ENCODE results near the gene LYRM4. TPM values are rescaled to one million over a fixed set of nuclear protein-coding genes. Genes with fewer than 3 reads are reported as not detected.

LYRM4 gene
- polyA plus RNA-seq, 1 donor from 2014 or later = 29.3 TPM

DNA sequence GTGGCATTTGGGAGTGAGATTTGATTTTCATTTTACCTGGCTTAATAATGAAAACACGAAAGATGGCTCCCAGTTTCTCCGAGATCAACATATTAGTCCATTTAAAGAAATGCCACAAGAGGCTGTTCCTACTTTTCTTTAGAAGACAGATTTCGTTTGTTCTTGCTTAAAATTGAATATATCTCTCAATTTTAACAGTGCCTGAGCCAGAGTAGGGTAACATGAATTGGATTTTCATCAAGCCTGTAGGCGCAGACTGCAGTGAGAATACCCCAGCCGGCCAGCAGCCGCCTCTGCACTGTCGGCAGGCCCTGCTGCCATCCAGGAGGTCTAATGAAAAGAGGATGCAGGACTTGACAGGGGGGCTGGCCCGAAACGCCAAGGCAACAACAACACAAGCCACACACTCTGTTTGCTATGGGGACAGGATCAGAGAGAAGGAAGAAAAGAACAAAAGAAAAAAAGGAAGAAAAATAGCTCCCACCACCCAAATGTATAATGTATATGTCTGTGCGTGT is 103.1 kb downstream of the LYRM4 start:
- H3K36me3 ChIP-seq (ENCODE audit: insufficient read depth, low read length) = no peaks in the 10 kb centered on the region
- no peak overlapping the region for H3K9ac ChIP-seq (ENCODE audit: low read length)
- no peaks in the 10 kb centered on the region for H3K9me2 ChIP-seq (ENCODE audit: insufficient read depth, low read length)
- H3K79me2 ChIP-seq (replicated peaks; ENCODE audit: insufficient read depth, low read length) = no peaks in the 10 kb centered on the region
- no peak overlapping the region for H3K27ac ChIP-seq (ENCODE audit: low read length)
- H2AFZ ChIP-seq (ENCODE audit: low read depth, low read length) = no peak overlapping the region
- H3K4me3 ChIP-seq (ENCODE audit: low read length) = no peak overlapping the region
- TF ChIP-seq, protein P1, sequence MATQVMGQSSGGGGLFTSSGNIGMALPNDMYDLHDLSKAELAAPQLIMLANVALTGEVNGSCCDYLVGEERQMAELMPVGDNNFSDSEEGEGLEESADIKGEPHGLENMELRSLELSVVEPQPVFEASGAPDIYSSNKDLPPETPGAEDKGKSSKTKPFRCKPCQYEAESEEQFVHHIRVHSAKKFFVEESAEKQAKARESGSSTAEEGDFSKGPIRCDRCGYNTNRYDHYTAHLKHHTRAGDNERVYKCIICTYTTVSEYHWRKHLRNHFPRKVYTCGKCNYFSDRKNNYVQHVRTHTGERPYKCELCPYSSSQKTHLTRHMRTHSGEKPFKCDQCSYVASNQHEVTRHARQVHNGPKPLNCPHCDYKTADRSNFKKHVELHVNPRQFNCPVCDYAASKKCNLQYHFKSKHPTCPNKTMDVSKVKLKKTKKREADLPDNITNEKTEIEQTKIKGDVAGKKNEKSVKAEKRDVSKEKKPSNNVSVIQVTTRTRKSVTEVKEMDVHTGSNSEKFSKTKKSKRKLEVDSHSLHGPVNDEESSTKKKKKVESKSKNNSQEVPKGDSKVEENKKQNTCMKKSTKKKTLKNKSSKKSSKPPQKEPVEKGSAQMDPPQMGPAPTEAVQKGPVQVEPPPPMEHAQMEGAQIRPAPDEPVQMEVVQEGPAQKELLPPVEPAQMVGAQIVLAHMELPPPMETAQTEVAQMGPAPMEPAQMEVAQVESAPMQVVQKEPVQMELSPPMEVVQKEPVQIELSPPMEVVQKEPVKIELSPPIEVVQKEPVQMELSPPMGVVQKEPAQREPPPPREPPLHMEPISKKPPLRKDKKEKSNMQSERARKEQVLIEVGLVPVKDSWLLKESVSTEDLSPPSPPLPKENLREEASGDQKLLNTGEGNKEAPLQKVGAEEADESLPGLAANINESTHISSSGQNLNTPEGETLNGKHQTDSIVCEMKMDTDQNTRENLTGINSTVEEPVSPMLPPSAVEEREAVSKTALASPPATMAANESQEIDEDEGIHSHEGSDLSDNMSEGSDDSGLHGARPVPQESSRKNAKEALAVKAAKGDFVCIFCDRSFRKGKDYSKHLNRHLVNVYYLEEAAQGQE (IDR thresholded peaks at IDR 0.05; ENCODE audit: borderline replicate concordance) = no peak
- no peak for TF ChIP-seq EZH2 (IDR thresholded peaks at IDR 0.05; ENCODE audit: borderline replicate concordance, insufficient read depth, low read length, poor library complexity, severe bottlenecking)
- TF ChIP-seq, protein P2, sequence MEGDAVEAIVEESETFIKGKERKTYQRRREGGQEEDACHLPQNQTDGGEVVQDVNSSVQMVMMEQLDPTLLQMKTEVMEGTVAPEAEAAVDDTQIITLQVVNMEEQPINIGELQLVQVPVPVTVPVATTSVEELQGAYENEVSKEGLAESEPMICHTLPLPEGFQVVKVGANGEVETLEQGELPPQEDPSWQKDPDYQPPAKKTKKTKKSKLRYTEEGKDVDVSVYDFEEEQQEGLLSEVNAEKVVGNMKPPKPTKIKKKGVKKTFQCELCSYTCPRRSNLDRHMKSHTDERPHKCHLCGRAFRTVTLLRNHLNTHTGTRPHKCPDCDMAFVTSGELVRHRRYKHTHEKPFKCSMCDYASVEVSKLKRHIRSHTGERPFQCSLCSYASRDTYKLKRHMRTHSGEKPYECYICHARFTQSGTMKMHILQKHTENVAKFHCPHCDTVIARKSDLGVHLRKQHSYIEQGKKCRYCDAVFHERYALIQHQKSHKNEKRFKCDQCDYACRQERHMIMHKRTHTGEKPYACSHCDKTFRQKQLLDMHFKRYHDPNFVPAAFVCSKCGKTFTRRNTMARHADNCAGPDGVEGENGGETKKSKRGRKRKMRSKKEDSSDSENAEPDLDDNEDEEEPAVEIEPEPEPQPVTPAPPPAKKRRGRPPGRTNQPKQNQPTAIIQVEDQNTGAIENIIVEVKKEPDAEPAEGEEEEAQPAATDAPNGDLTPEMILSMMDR (IDR thresholded peaks at IDR 0.05; ENCODE audit: poor library complexity, severe bottlenecking) = no peak
- TF ChIP-seq POLR2AphosphoS5 (IDR thresholded peaks at IDR 0.05) = no peak
- TF ChIP-seq EP300 (conservative IDR thresholded peaks at IDR 0.05; ENCODE audit: poor library complexity, severe bottlenecking) = no peak
- TF ChIP-seq MXI1 (conservative IDR thresholded peaks at IDR 0.05; ENCODE audit: poor library complexity, severe bottlenecking) = no peak
- no peak for TF ChIP-seq SMC3 (conservative IDR thresholded peaks at IDR 0.05; ENCODE audit: poor library complexity)
- TF ChIP-seq RAD21 (conservative IDR thresholded peaks at IDR 0.05) = no peak
- TF ChIP-seq TAF1 (IDR thresholded peaks at IDR 0.05; ENCODE audit: low read depth) = no peak
- no peak overlapping the region for H3K4me2 ChIP-seq (ENCODE audit: low read length)
- no peaks in the 10 kb centered on the region for H3K27me3 ChIP-seq (ENCODE audit: insufficient read depth, low read depth, low read length)
- H4K20me1 ChIP-seq (ENCODE audit: insufficient read depth) = no peaks in the 10 kb centered on the region
- H3F3A ChIP-seq (ENCODE audit: insufficient read depth, low read length, poor library complexity, severe bottlenecking) = no peaks in the 10 kb centered on the region
- H3K9me3 ChIP-seq (ENCODE audit: low read length) = no peaks in the 10 kb centered on the region

DNA sequence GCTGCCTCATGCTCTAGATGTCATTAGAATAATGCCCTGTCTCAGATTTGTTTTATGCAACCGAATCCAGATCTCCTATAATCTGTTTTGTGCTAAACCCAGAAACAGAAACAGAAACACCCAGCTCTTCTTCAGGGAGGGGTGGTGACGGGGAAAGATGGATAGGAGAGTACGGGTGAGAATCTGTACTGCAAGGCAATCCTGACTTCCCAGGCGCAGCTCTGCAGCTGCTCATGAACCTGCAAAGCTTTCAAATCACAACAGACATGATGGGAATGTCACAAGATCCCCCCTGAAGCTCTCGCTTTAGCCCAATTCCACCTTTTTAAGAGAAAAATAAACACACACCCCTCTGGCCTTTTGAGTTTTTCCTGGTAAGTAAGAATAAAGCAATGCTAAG is 104.1 kb downstream of the LYRM4 start:
- Histone ChIP-seq H3K79me2 (replicated peaks; ENCODE audit: insufficient read depth, low read length) (no peaks in the 10 kb centered on the region), H3K27me3 (ENCODE audit: insufficient read depth, low read depth, low read length) (no peaks in the 10 kb centered on the region), H3K27ac (ENCODE audit: low read length) (no peak overlapping the region), H3K4me2 (ENCODE audit: low read length) (no peak overlapping the region), H2AFZ (ENCODE audit: low read depth, low read length) (no peak overlapping the region), H3K36me3 (ENCODE audit: insufficient read depth, low read length) (no peaks in the 10 kb centered on the region), H3K9ac (ENCODE audit: low read length) (no peak overlapping the region), H3F3A (ENCODE audit: insufficient read depth, low read length, poor library complexity, severe bottlenecking) (no peaks in the 10 kb centered on the region), H3K9me3 (ENCODE audit: low read length) (no peaks in the 10 kb centered on the region), H4K20me1 (ENCODE audit: insufficient read depth) (no peaks in the 10 kb centered on the region), H3K4me3 (ENCODE audit: low read length) (no peak overlapping the region), H3K9me2 (ENCODE audit: insufficient read depth, low read length) (no peaks in the 10 kb centered on the region)
- TF ChIP-seq, protein P1 (IDR thresholded peaks at IDR 0.05; ENCODE audit: borderline replicate concordance) = no peak
- TF ChIP-seq TAF1 (IDR thresholded peaks at IDR 0.05; ENCODE audit: low read depth) = no peak
- TF ChIP-seq EP300 (conservative IDR thresholded peaks at IDR 0.05; ENCODE audit: poor library complexity, severe bottlenecking) = no peak
- TF ChIP-seq, protein P2 (IDR thresholded peaks at IDR 0.05; ENCODE audit: poor library complexity, severe bottlenecking) = no peak
- TF ChIP-seq SMC3 (conservative IDR thresholded peaks at IDR 0.05; ENCODE audit: poor library complexity) = no peak
- no peak for TF ChIP-seq EZH2 (IDR thresholded peaks at IDR 0.05; ENCODE audit: borderline replicate concordance, insufficient read depth, low read length, poor library complexity, severe bottlenecking)
- no peak for TF ChIP-seq MXI1 (conservative IDR thresholded peaks at IDR 0.05; ENCODE audit: poor library complexity, severe bottlenecking)
- no peak for TF ChIP-seq RAD21 (conservative IDR thresholded peaks at IDR 0.05)
- TF ChIP-seq POLR2AphosphoS5 (IDR thresholded peaks at IDR 0.05) = no peak

Measured in neural cell (in vitro differentiated cells).